ENCODE measurements around the gene DUSP22. TPM values are rescaled to one million over a fixed set of nuclear protein-coding genes. Genes with fewer than 3 reads are reported as not detected.

The DUSP22 gene
- total RNA-seq, 1 experiment from 2014 or later = 19.2 TPM

DNA sequence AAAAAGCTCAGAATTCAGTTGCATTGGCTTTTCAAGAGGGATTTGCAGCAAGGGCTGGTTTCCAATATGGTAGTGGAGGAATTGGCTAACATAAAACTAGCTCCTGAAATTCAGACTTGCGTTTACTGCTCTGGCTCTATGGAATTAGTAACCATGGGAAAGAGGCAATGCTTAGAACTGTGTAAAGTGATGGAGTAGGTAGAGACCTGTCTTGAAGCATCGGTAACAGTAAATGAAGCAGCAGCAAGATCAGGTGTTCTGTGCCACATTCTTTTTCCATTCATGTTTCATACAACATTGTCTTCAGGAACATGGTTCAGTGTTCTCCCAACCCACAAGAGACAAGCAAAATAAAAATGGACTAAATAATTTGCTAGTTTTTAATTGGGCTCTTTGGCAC is 105.8 kb downstream of the DUSP22 start:
- BruUV-seq (replicated peaks) = no TSS peak
- ATAC-seq (no peak), DNase-seq (ENCODE audit: low read depth, low spot score) (no peak)
- H3K4me2 ChIP-seq (ENCODE audit: low read length) = no peak overlapping the region
- no peaks in the 10 kb centered on the region for H3K9me3 ChIP-seq (ENCODE audit: control insufficient read depth in 1 of 2, insufficient read depth in 1 of 2, low read depth in 1 of 2, low read length in 2 of 2)
- intact Hi-C loops (cut with micrococcal nuclease) = no loop called here
- H3K36me3 ChIP-seq (ENCODE audit: control insufficient read depth in 1 of 2, insufficient read depth in 2 of 2, low read length in 2 of 2) = no peaks in the 10 kb centered on the region
- H3K79me2 ChIP-seq (ENCODE audit: insufficient read depth, low read length) = no peaks in the 10 kb centered on the region
- no peak overlapping the region for H3K9ac ChIP-seq (ENCODE audit: low read length)
- H2AFZ ChIP-seq (ENCODE audit: low read depth, low read length, poor library complexity, severe bottlenecking) = no peak overlapping the region
- H3K27ac ChIP-seq (ENCODE audit: low read depth, low read length) = no peak overlapping the region
- H3K27me3 ChIP-seq (ENCODE audit: insufficient read depth, low read length) = peaks cover 12% of the 10 kb centered on the region; the same call in 1 of the 2 replicates
- no peaks in the 10 kb centered on the region for H4K20me1 ChIP-seq (ENCODE audit: insufficient read depth)
- H3K9me2 ChIP-seq (ENCODE audit: insufficient read depth) = no peaks in the 10 kb centered on the region
- POLR2A ChIA-PET = no interaction called here
- CTCF ChIA-PET = no interaction called here
- H3K4me1 ChIP-seq (ENCODE audit: control insufficient read depth in 1 of 2, insufficient read depth in 2 of 2, low read length in 2 of 2) = no peaks in the 10 kb centered on the region
- RAD21 ChIA-PET (ENCODE audit: low non-redundant PET in 1 of 2, low total read pairs in 2 of 2, uncharacterized antibody in 2 of 2, unreplicated experiment in 2 of 2) = no interaction called here
- no peak overlapping the region for H3K4me3 ChIP-seq (replicated peaks in 1 of 2; ENCODE audit: low read depth in 1 of 2, low read length in 2 of 2)
- TF ChIP-seq TCF7L2 (IDR thresholded peaks at IDR 0.05; ENCODE audit: borderline replicate concordance, extremely low read depth, insufficient read depth, insufficient read length) (no peak), SP1 (IDR thresholded peaks at IDR 0.05; ENCODE audit: low read depth) (no peak), ZNF274 (IDR thresholded peaks at IDR 0.05; ENCODE audit: low read depth, low read length) (no peak), RAD21 (IDR thresholded peaks at IDR 0.05; ENCODE audit: low read depth) (no peak), YY1 (IDR thresholded peaks at IDR 0.05; ENCODE audit: extremely low read depth, insufficient replicate concordance, low read depth, low read length) (no peak), SRF (IDR thresholded peaks at IDR 0.05; ENCODE audit: low read depth) (no peak), ZFX (IDR thresholded peaks at IDR 0.05) (no peak), SIN3A (IDR thresholded peaks at IDR 0.05; ENCODE audit: low read depth) (no peak), ELF1 (IDR thresholded peaks at IDR 0.05; ENCODE audit: borderline replicate concordance, low read depth) (no peak), CBX3 (IDR thresholded peaks at IDR 0.05; ENCODE audit: low read depth) (no peak), POLR2A (IDR thresholded peaks at IDR 0.05; ENCODE audit: borderline replicate concordance, extremely low read depth, insufficient read depth, insufficient read length) (no peak), FOSL1 (IDR thresholded peaks at IDR 0.05; ENCODE audit: low read depth) (no peak), EZH2 (IDR thresholded peaks at IDR 0.05) (no peak), EZH2phosphoT487 (IDR thresholded peaks at IDR 0.05; ENCODE audit: borderline replicate concordance) (no peak), POLR2AphosphoS5 (IDR thresholded peaks at IDR 0.05; ENCODE audit: low read depth, low read length) (no peak), JUND (IDR thresholded peaks at IDR 0.05) (no peak)
- TF ChIP-seq, protein P1, sequence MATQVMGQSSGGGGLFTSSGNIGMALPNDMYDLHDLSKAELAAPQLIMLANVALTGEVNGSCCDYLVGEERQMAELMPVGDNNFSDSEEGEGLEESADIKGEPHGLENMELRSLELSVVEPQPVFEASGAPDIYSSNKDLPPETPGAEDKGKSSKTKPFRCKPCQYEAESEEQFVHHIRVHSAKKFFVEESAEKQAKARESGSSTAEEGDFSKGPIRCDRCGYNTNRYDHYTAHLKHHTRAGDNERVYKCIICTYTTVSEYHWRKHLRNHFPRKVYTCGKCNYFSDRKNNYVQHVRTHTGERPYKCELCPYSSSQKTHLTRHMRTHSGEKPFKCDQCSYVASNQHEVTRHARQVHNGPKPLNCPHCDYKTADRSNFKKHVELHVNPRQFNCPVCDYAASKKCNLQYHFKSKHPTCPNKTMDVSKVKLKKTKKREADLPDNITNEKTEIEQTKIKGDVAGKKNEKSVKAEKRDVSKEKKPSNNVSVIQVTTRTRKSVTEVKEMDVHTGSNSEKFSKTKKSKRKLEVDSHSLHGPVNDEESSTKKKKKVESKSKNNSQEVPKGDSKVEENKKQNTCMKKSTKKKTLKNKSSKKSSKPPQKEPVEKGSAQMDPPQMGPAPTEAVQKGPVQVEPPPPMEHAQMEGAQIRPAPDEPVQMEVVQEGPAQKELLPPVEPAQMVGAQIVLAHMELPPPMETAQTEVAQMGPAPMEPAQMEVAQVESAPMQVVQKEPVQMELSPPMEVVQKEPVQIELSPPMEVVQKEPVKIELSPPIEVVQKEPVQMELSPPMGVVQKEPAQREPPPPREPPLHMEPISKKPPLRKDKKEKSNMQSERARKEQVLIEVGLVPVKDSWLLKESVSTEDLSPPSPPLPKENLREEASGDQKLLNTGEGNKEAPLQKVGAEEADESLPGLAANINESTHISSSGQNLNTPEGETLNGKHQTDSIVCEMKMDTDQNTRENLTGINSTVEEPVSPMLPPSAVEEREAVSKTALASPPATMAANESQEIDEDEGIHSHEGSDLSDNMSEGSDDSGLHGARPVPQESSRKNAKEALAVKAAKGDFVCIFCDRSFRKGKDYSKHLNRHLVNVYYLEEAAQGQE (IDR thresholded peaks at IDR 0.05; ENCODE audit: low read depth) = no peak
- TF ChIP-seq, protein P2, sequence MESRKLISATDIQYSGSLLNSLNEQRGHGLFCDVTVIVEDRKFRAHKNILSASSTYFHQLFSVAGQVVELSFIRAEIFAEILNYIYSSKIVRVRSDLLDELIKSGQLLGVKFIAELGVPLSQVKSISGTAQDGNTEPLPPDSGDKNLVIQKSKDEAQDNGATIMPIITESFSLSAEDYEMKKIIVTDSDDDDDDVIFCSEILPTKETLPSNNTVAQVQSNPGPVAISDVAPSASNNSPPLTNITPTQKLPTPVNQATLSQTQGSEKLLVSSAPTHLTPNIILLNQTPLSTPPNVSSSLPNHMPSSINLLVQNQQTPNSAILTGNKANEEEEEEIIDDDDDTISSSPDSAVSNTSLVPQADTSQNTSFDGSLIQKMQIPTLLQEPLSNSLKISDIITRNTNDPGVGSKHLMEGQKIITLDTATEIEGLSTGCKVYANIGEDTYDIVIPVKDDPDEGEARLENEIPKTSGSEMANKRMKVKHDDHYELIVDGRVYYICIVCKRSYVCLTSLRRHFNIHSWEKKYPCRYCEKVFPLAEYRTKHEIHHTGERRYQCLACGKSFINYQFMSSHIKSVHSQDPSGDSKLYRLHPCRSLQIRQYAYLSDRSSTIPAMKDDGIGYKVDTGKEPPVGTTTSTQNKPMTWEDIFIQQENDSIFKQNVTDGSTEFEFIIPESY (IDR thresholded peaks at IDR 0.05; ENCODE audit: extremely low read depth, insufficient replicate concordance, low read length) = no peak
- TF ChIP-seq, protein P3, sequence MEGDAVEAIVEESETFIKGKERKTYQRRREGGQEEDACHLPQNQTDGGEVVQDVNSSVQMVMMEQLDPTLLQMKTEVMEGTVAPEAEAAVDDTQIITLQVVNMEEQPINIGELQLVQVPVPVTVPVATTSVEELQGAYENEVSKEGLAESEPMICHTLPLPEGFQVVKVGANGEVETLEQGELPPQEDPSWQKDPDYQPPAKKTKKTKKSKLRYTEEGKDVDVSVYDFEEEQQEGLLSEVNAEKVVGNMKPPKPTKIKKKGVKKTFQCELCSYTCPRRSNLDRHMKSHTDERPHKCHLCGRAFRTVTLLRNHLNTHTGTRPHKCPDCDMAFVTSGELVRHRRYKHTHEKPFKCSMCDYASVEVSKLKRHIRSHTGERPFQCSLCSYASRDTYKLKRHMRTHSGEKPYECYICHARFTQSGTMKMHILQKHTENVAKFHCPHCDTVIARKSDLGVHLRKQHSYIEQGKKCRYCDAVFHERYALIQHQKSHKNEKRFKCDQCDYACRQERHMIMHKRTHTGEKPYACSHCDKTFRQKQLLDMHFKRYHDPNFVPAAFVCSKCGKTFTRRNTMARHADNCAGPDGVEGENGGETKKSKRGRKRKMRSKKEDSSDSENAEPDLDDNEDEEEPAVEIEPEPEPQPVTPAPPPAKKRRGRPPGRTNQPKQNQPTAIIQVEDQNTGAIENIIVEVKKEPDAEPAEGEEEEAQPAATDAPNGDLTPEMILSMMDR (IDR thresholded peaks at IDR 0.05 in 2 of 3, conservative IDR thresholded peaks at IDR 0.05 in 1 of 3; ENCODE audit: borderline replicate concordance in 1 of 3, insufficient read depth in 1 of 3, low read depth in 2 of 3, low read length in 2 of 3) = no peak
- TF ChIP-seq, protein P4, sequence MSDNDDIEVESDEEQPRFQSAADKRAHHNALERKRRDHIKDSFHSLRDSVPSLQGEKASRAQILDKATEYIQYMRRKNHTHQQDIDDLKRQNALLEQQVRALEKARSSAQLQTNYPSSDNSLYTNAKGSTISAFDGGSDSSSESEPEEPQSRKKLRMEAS (IDR thresholded peaks at IDR 0.05) = no peak
